Left colon (tissue), 2 donors: ENCODE results near the gene HOXB5. TPM values are rescaled to one million over a fixed set of nuclear protein-coding genes. Genes with fewer than 3 reads are reported as not detected.
A peak's percentile ranks its signal among the peaks of the same experiment; 100 is the strongest.

Experiments used
- ATAC-seq: fragments of 200-7000 bp; cut with Tn5 transposase; one replicate; pipeline ENCODE4 v1.9.1; 2020; ENCODE audit warnings: mild to moderate bottlenecking, moderate library complexity
- DNase-seq, 2 donors: peaks; one replicate each; pipeline ENCODE4 v3.0.0-alpha.2; 2020
- intact Hi-C, 2 donors: fragments of 100-400 bp; cut with DNase I in 1 of 2; cut with micrococcal nuclease in 1 of 2; formaldehyde crosslinking; loops; one replicate each; pipeline versions ENCODE4 v1.11.2 to v1.14.0; 2022; cut with DNase I, micrococcal nuclease
- total RNA-seq, 2 donors: library from RNA; stranded (reverse); fragmentation: NEBNext Ultra II Directional; extraction: Animal tissue kit (Norgen Biotek cat#: 25700); gene quantifications; one replicate each; pipeline ENCODE4 v1.2.1, GENCODE V29; 2021
- donor health status: DM: no; HTN: no; CAD: no.
- donor health status: DM: yes; HTN: yes; CAD: no.

HOXB5 gene
- total RNA-seq, 2 donors from 2014 or later, result 14.5 to 16.4 TPM

GRCh38 chr17:48596000-48596734 is 2.6 kb upstream of the HOXB5 start:
- no peak for ATAC-seq
- intact Hi-C loops, result no loop called here

GRCh38 chr17:48595278-48595999 is 1.9 kb upstream of the HOXB5 start:
- intact Hi-C loops, result no loop called here
- ATAC-seq (no peak), DNase-seq (no peak)

More at GRCh38 chr17:48596000-48596734, 2.6 kb upstream of the HOXB5 start:
- DNase-seq, result no peak

- no peak for ATAC-seq
- intact Hi-C loops, result no loop called here
Observed at GRCh38 chr17:48594538-48595277, 1.1 kb upstream of the HOXB5 start.

GRCh38 chr17:48593840-48594537 is 410 bp upstream of the HOXB5 start:
- intact Hi-C loops, result no loop called here
- ATAC-seq, result no peak
- DNase-seq, result peak in 1 of 2 donors; percentile 75

More at GRCh38 chr17:48594538-48595277, 1.1 kb upstream of the HOXB5 start:
- DNase-seq, result no peak

- intact Hi-C loops, result no loop called here
- no peak for DNase-seq
- ATAC-seq, result no peak
Observed at GRCh38 chr17:48592577-48592976, 1.0 kb downstream of the HOXB5 start.

- DNase-seq, result no peak
- intact Hi-C loops, result no loop called here
Observed at GRCh38 chr17:48592057-48592514, 1.5 kb downstream of the HOXB5 start.

GRCh38 chr17:48591255-48592056 is 2.1 kb downstream of the HOXB5 start:
- intact Hi-C loops, result no loop called here
- no peak for ATAC-seq
- DNase-seq, result no peak

More at GRCh38 chr17:48592057-48592514, 1.5 kb downstream of the HOXB5 start:
- ATAC-seq, result no peak

- DNase-seq, result no peak
- ATAC-seq, result peak; percentile 14
- intact Hi-C loops, result no loop called here
Observed at GRCh38 chr17:48590607-48591161, 2.9 kb downstream of the HOXB5 start.

GRCh38 chr17:48589831-48590606 is 3.6 kb downstream of the HOXB5 start, which contains the start of gene HOXB3:
Gene HOXB3, minus strand, starts transcription at chr17:48590241. Its CDS starts 37,767 bp downstream, at chr17:48552474.
- ATAC-seq, result peak; percentile 42
- DNase-seq, result no peak
- intact Hi-C loops, result no loop called here

GRCh38 chr17:48589060-48589830 is 4.3 kb downstream of the HOXB5 start:
- DNase-seq (no peak), ATAC-seq (no peak)
- intact Hi-C loops, result no loop called here

GRCh38 chr17:48588528-48588927 is 5.1 kb downstream of the HOXB5 start:
- ATAC-seq (no peak), DNase-seq (no peak)
- intact Hi-C loops, result no loop called here

- DNase-seq, result no peak
- no peak for ATAC-seq
- intact Hi-C loops, result no loop called here
Observed at GRCh38 chr17:48588074-48588415, 5.5 kb downstream of the HOXB5 start.

GRCh38 chr17:48587276-48588073 is 6.1 kb downstream of the HOXB5 start:
- DNase-seq (no peak), ATAC-seq (no peak)
- intact Hi-C loops, result no loop called here

GRCh38 chr17:48586355-48587258 is 7.0 kb downstream of the HOXB5 start:
- DNase-seq (no peak), ATAC-seq (no peak)
- intact Hi-C loops, result no loop called here
